Thoracic aorta (tissue), 2 donors: Measurements from ENCODE around the gene GPATCH2L. TPM values are rescaled to one million over a fixed set of nuclear protein-coding genes. Genes with fewer than 3 reads are reported as not detected.

Experiments
- ATAC-seq: fragments of 150-250 bp; one replicate; pipeline ENCODE4 v1.8.0; 2017; ENCODE audit warnings: low read depth; ENCODE audit not compliant: insufficient number of reproducible peaks, low FRiP score
- DNase-seq: peaks from one replicate; pipeline ENCODE4 v3.0.0-alpha.2; 2020; ENCODE audit warnings: low spot score
- H3K27ac ChIP-seq, 2 donors: fragments of 200-600 bp; sonication (generic); 1 replicate in 1 of 2; 2 replicates in 1 of 2; pipeline ENCODE4 v1.5.1; 2016; ENCODE audit warnings: mild to moderate bottlenecking in 2 of 2, moderate library complexity in 2 of 2
- H3K27me3 ChIP-seq: fragments of 200-600 bp; sonication (generic); replicated peaks from 2 replicates; pipeline ENCODE4 v1.6.0; 2016; ENCODE audit warnings: mild to moderate bottlenecking; ENCODE audit not compliant: insufficient read depth
- H3K36me3 ChIP-seq: fragments of 200-600 bp; sonication (generic); one replicate; pipeline ENCODE4 v1.5.1; 2016
- H3K4me1 ChIP-seq, 2 donors: fragments of 200-600 bp; sonication (generic); 1 replicate in 1 of 2; 2 replicates in 1 of 2; pipeline versions ENCODE4 v1.5.1 to v1.6.0; 2016; ENCODE audit warnings: low read depth in 2 of 2, mild to moderate bottlenecking in 1 of 2; ENCODE audit not compliant: control insufficient read depth in 1 of 2
- H3K4me3 ChIP-seq: fragments of 200-600 bp; sonication (generic); 2 replicates; pipeline ENCODE4 v1.5.1; 2016; ENCODE audit warnings: mild to moderate bottlenecking
- H3K9me3 ChIP-seq: fragments of 200-600 bp; sonication (generic); 2 replicates; pipeline ENCODE4 v1.5.1; 2016
- CTCF ChIP-seq: fragments of 200-600 bp; sonication (generic); IDR thresholded peaks from one replicate; pipeline ENCODE4 v1.5.1; 2019; ENCODE audit warnings: antibody characterized with exemption
- total RNA-seq, 2 donors: library from RNA; depleted of rRNA; stranded (reverse); fragments of >200 nt; gene quantifications; one replicate each; pipeline versions ENCODE4 v1.1.0 to v1.2.3, GENCODE V29; 2016

The GPATCH2L gene
- total RNA-seq, 2 donors from 2014 or later: 29.9 to 124 TPM

- no peak for DNase-seq
- no peak overlapping the region for H3K4me3 ChIP-seq
- ATAC-seq: no peak
- H3K36me3 ChIP-seq: no peaks in the 10 kb centered on the region
- no peaks in the 10 kb centered on the region for H3K4me1 ChIP-seq
- no peaks in the 10 kb centered on the region for H3K27me3 ChIP-seq
- TF ChIP-seq CTCF: no peak
- peaks cover 2% of the 10 kb centered on the region for H3K9me3 ChIP-seq
- no peak overlapping the region for H3K27ac ChIP-seq
These were observed 60.5 kb downstream of the GPATCH2L start for GRCh38 chr14:76212242-76212641.

- H3K27ac ChIP-seq: no peak overlapping the region
- no peak for DNase-seq
- H3K9me3 ChIP-seq: peaks cover 2% of the 10 kb centered on the region
- no peaks in the 10 kb centered on the region for H3K4me1 ChIP-seq
- H3K36me3 ChIP-seq: no peaks in the 10 kb centered on the region
- ATAC-seq: no peak
- H3K27me3 ChIP-seq: no peaks in the 10 kb centered on the region
- TF ChIP-seq CTCF: no peak
- no peak overlapping the region for H3K4me3 ChIP-seq
These were observed 65.5 kb downstream of the GPATCH2L start for GRCh38 chr14:76217179-76217578.

- no peak for ATAC-seq
- H3K9me3 ChIP-seq: no peaks in the 10 kb centered on the region
- no peaks in the 10 kb centered on the region for H3K4me1 ChIP-seq
- TF ChIP-seq CTCF: no peak
- no peaks in the 10 kb centered on the region for H3K36me3 ChIP-seq
- H3K4me3 ChIP-seq: no peak overlapping the region
- H3K27me3 ChIP-seq: no peaks in the 10 kb centered on the region
- no peak for DNase-seq
- no peak overlapping the region for H3K27ac ChIP-seq
These were observed 66.9 kb downstream of the GPATCH2L start for GRCh38 chr14:76218662-76219061.

- ATAC-seq: no peak
- Histone ChIP-seq H3K9me3 (no peaks in the 10 kb centered on the region), H3K27ac (no peak overlapping the region), H3K36me3 (no peaks in the 10 kb centered on the region), H3K27me3 (no peaks in the 10 kb centered on the region), H3K4me1 (no peaks in the 10 kb centered on the region), H3K4me3 (no peak overlapping the region)
- DNase-seq: no peak
- TF ChIP-seq CTCF: no peak
These were observed 68.2 kb downstream of the GPATCH2L start for GRCh38 chr14:76219873-76220272.

GRCh38 chr14:76227450-76228050, 75.8 kb downstream of the GPATCH2L start:
- no peak for ATAC-seq
- H3K36me3 ChIP-seq: no peaks in the 10 kb centered on the region
- no peak overlapping the region for H3K4me3 ChIP-seq

More at GRCh38 chr14:76227450-76228050, 75.8 kb downstream of the GPATCH2L start:
- H3K4me1 ChIP-seq: no peaks in the 10 kb centered on the region
- DNase-seq: no peak
- H3K27ac ChIP-seq: no peak overlapping the region
- no peaks in the 10 kb centered on the region for H3K27me3 ChIP-seq
- TF ChIP-seq CTCF: no peak
- H3K9me3 ChIP-seq: no peaks in the 10 kb centered on the region
